Psoas muscle (tissue), 8 donors: ENCODE results near the gene EEF2. TPM values are rescaled to one million over a fixed set of nuclear protein-coding genes. Genes with fewer than 3 reads are reported as not detected.

Experiments used
- ATAC-seq, 4 donors: fragments of 200-7000 bp; cut with Tn5 transposase; one replicate each; pipeline ENCODE4 v1.9.1; 2020; ENCODE audit warnings: moderate library complexity in 3 of 4, mild to moderate bottlenecking in 2 of 4
- DNase-seq, 2 donors: peaks; one replicate each; pipeline ENCODE4 v3.0.0-alpha.2; 2020
- H3K27ac ChIP-seq: fragments of 200-600 bp; one replicate; pipeline ENCODE4 v1.8.0; 2022
- H3K27me3 ChIP-seq, 3 donors: fragments of 200-600 bp in 1 of 3; one replicate each; pipeline versions ENCODE4 v1.6.1 to v1.8.0; 2013 to 2022; ENCODE audit warnings: low read length in 2 of 3, mild to moderate bottlenecking in 2 of 3, moderate library complexity in 1 of 3; ENCODE audit not compliant: insufficient read depth in 3 of 3
- H3K36me3 ChIP-seq, 2 donors: fragments of 200-600 bp in 1 of 2; one replicate each; pipeline versions ENCODE4 v1.6.1 to v1.8.0; 2013 to 2022; ENCODE audit warnings: low read depth in 1 of 2, mild to moderate bottlenecking in 1 of 2, moderate library complexity in 1 of 2; ENCODE audit not compliant: insufficient read depth in 1 of 2
- H3K4me1 ChIP-seq: fragments of 200-600 bp; one replicate; pipeline ENCODE4 v1.8.0; 2022
- H3K4me3 ChIP-seq: fragments of 200-600 bp; one replicate; pipeline ENCODE4 v1.8.0; 2022; ENCODE audit warnings: mild to moderate bottlenecking
- H3K9me3 ChIP-seq: fragments of 200-600 bp; one replicate; pipeline ENCODE4 v1.8.0; 2022
- WGBS, 3 donors: extraction: QIAGEN DNeasy Blood & Tissue Kit; methylation state at CpG; one replicate each; pipeline versions ENCODE4 v1.1.6 to v1.1.7; 2013; 5-methylcytosine and 5-hydroxymethylcytosine counted together
- intact Hi-C, 2 donors: fragments of 100-400 bp; cut with DNase I; formaldehyde crosslinking; loops; one replicate each; pipeline versions ENCODE4 v1.11.0 to v1.14.2; 2022
- polyA plus RNA-seq, 3 donors: library from polyadenylated mRNA; stranded (reverse); fragments of 200-250 nt; gene quantifications; one replicate each; pipeline ENCODE4 v1.2.3, GENCODE V29; 2013
- total RNA-seq, 4 donors: library from RNA; stranded (reverse); fragmentation: NEBNext Ultra II Directional in 2 of 4; extraction: Animal tissue kit (Norgen Biotek cat#: 25700) in 2 of 4; gene quantifications; one replicate each; pipeline versions ENCODE4 v1.2.1 to v1.2.4, GENCODE V29; 2021 to 2023
- TF ChIP-seq, protein P1 (sequence below): fragments of 200-600 bp; IDR thresholded peaks from one replicate; pipeline ENCODE4 v1.8.0; 2022; ENCODE audit warnings: antibody characterized with exemption
- donor health status: healthy with polysubstance abuse.
- donor health status: DM: no; HTN: no; CAD: no; lungs with moderate emphysema.
- donor health status: Bipolar disorder and iron deficiency.
- donor health status: healthy.
- donor health status: DM: yes; HTN: yes; CAD: no.
- donor health status: DM: no; HTN: no; CAD: no.
- donor health status: DM: no; HTN: no; CAD: no.
- donor health status: DM: yes; HTN: yes; CAD: no.

EEF2 gene
- total and polyA plus RNA-seq, 7 donors: 1,416 to 3,628 (median 2,332) TPM

DNA sequence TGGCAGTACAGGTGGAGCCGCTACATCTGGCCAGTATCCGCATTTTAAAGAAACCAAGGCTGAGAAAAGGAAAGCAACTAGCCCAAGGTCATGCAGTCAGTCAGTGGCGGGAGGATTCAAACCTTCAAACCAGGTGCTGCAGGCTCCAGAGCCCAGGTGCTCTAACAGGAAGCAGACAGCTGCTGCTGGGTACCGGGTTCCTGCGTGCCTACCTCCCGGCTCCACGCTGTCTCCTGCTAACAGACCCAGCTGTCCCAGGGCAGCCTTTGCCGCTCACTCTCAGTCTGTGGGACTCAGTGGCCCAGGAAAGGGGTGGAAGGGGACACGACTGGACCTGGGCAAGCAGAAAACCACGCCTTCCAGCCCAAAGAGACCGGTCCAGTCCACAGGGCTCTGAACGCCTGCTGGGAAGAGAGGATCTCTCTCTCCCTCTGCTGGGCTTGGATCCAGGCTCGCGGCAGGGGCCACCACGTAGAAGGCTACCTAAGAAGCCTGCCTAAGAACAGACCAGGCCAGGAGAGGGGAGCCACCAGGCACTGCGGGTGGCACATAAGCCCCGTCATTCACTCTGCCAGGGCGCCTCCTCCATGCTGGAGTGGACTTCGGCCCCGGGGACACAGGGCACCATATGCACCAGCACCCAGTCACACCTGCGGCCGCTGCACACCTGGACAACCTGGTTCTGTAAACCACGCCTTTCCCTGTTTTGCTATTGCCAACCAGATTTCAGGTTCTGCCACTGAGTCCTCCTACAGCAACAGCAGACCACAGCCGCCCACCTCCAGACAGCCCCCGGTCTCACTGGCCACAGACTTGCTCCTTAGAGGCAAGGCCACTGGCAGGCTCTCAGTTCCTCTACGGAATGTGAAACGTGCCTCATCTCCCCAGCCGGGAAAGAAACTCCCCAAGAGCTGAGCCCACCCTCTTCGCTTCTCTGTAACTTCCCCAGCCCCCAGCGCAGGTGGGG, 18.9 kb downstream of the EEF2 start:
- 67 to 82% (median 77%) methylated on average over 30 of the region's 30 CpGs for WGBS, 3 donors
- no peak for ATAC-seq
- Histone ChIP-seq H3K9me3 (no peaks in the 10 kb centered on the region), H3K27ac (peak overlapping the region; percentile 99), H3K4me3 (peak overlapping the region; percentile 96), H3K27me3 (no peaks in the 10 kb centered on the region), H3K4me1 (peaks cover 51% of the 10 kb centered on the region), H3K36me3 (peaks cover 7 to 69% of the 10 kb centered on the region in 2 donors)
- DNase-seq: peak in 1 of 2 donors; percentile 25
- TF ChIP-seq, protein P1, sequence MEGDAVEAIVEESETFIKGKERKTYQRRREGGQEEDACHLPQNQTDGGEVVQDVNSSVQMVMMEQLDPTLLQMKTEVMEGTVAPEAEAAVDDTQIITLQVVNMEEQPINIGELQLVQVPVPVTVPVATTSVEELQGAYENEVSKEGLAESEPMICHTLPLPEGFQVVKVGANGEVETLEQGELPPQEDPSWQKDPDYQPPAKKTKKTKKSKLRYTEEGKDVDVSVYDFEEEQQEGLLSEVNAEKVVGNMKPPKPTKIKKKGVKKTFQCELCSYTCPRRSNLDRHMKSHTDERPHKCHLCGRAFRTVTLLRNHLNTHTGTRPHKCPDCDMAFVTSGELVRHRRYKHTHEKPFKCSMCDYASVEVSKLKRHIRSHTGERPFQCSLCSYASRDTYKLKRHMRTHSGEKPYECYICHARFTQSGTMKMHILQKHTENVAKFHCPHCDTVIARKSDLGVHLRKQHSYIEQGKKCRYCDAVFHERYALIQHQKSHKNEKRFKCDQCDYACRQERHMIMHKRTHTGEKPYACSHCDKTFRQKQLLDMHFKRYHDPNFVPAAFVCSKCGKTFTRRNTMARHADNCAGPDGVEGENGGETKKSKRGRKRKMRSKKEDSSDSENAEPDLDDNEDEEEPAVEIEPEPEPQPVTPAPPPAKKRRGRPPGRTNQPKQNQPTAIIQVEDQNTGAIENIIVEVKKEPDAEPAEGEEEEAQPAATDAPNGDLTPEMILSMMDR: no peak
- intact Hi-C loops: no loop called here

DNA sequence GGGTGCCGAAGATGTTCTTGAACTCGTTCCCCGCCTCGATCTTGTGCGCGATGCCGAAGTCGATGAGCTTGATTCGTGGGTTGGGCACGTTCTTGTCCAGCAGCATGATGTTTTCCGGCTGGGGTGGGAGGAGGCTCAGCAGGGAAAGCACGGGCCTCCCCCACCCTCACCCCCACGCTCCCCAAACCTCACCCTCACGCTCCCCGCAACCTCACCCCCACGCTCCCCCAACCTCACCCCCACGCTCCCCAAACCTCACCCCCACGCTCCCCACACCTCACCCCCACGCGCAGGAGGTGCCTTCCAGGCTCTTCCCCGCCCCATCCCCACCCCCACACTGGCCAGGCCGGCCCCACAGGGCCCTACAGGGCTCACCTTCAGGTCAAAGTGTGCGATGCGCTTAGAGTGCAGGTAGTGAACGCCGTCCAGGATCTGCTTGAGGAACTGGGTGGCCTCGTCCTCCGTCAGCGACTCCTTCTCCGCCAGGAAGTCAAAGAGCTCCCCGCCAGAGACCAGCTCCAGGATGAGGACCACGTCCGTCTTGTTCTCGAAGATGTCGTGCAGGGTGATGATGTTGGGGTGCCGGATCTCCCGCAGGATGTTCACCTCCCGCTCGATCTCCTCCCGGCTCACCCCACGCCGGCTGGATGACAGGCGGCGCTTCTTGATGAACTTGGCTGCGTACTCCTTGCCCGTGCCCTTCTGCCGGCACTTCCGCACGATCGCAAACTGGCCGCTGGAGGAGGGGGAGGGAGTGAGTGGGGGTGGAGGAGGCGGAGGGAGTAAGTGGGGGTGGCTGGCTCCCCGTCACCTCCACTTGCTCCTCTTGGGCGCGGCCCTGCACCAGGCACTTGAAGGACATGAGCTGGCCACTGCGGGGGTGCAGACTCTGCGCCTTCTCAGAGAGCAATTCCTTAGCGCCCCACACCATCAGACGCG, 20.7 kb downstream of the EEF2 start:
- ATAC-seq: no peak
- peaks cover 44% of the 10 kb centered on the region for H3K4me1 ChIP-seq
- H3K4me3 ChIP-seq: no peak overlapping the region
- intact Hi-C loops: no loop called here
- TF ChIP-seq, protein P1: no peak
- H3K36me3 ChIP-seq: peaks cover 7 to 87% of the 10 kb centered on the region in 2 donors
- peak overlapping the region; percentile 99 for H3K27ac ChIP-seq
- 84 to 90% (median 84%) methylated on average over 50 to 60 of the region's 60 CpGs for WGBS, 3 donors
- no peaks in the 10 kb centered on the region for H3K9me3 ChIP-seq
- DNase-seq: peak in 1 of 2 donors; percentile 24
- no peaks in the 10 kb centered on the region for H3K27me3 ChIP-seq

DNA sequence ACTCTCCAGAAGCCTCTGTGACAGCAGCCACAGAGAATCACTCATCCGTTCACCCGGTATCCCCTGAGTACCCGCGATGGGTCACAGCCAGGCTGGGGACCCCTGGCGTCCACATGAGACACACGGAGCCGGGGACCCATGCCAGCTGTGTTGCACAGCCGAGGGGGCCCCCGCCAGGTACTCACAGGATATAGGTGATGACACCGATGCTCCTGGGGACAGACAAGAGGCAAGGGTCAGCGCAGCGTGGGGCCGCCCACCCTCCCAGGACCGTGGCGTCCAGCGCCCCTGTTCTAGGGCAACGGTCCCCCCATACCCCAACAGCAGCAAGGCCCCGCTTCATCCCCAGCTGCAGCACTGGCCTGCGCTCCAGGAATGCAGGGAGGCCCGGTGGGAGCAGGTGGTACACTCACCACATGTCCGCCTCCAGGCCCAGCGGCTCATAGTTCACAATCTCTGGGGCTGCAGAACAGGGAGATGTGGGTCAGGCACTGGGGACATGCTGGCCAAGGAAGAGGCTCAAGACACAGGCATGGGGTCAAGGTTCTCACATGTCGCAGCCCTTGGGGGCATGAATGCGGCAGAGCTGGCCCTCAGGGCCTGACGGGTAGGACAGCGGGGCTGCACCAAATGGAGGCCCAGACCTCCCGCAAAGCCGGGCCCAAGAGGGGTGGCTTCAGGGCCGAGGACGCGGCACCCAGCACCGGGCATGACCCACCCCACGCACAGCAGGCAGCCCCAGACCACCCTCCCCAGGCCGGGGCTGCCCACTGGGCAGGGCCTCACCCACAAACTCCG, 21.6 kb downstream of the EEF2 start:
- intact Hi-C loops: no loop called here
- ATAC-seq (peak in 1 of 4 donors; percentile 5), DNase-seq (peak in 1 of 2 donors; percentile 24)
- Histone ChIP-seq H3K4me3 (no peak overlapping the region), H3K9me3 (no peaks in the 10 kb centered on the region), H3K4me1 (peaks cover 37% of the 10 kb centered on the region), H3K27me3 (no peaks in the 10 kb centered on the region), H3K27ac (peak overlapping the region; percentile 65), H3K36me3 (peaks cover 14 to 95% of the 10 kb centered on the region in 2 donors)
- TF ChIP-seq, protein P1: no peak
- 72 to 88% (median 76%) methylated on average over 32 to 35 of the region's 35 CpGs for WGBS, 3 donors

DNA sequence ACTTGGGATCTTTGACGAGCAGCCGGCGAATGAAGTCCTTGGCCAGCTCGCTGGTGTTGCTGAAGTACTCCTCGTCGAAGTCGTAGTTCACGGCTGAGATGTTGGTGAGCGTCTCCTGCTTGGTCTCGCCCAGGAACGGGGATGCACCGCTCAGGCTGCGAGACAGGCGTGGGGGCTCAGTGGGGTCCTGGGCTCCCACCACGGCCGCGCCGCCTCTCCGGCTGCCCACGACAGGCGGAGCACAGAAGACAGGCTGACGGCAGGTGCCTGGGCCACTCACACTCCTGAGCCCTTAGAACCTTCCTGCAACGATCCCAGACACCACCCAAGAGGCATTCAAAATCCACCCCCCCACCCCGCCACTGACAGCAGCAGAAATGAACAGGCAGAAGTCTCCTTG, 24.3 kb downstream of the EEF2 start:
- Histone ChIP-seq H3K36me3 (peaks cover 12 to 94% of the 10 kb centered on the region in 2 donors), H3K4me3 (no peak overlapping the region), H3K4me1 (peaks cover 22% of the 10 kb centered on the region), H3K27ac (peak overlapping the region; percentile 50), H3K27me3 (no peaks in the 10 kb centered on the region), H3K9me3 (no peaks in the 10 kb centered on the region)
- DNase-seq: no peak
- no peak for ATAC-seq
- 81 to 93% (median 81%) methylated on average over 24 of the region's 24 CpGs for WGBS, 3 donors
- TF ChIP-seq, protein P1: no peak
- intact Hi-C loops: no loop called here
